GM21360 (cell line): ENCODE data around the gene EEF1A1.
"Not testable (repeated sequence)": the region's sequence is repeated elsewhere in the genome, so short reads cannot be mapped to it uniquely, and the experiment has no call there.

Source experiments
- ATAC-seq: cut with Tn5 transposase; IDR thresholded peaks from one replicate; pipeline ENCODE4 v1.9.1; 2021; ENCODE audit warnings: mild to moderate bottlenecking, moderate library complexity; ENCODE audit not compliant: unreplicated experiment

The EEF1A1 gene

GRCh38 chr6:73520688-73521350 is at the start of gene EEF1A1:
Gene EEF1A1 (minus strand): TSS chr6:73521032. CDS start chr6:73520026, 1,006 bp downstream.
- peak; percentile 59 for ATAC-seq

GRCh38 chr6:73569121-73569520 is 48.3 kb upstream of the EEF1A1 start:
- no peak for ATAC-seq

GRCh38 chr6:73566954-73567591 is 46.2 kb upstream of the EEF1A1 start:
- ATAC-seq = no peak

- ATAC-seq = not testable (repeated sequence)
Observed at GRCh38 chr6:73566486-73566871, 45.6 kb upstream of the EEF1A1 start.

- ATAC-seq = no peak
Observed at GRCh38 chr6:73565767-73566485, 45.1 kb upstream of the EEF1A1 start.

GRCh38 chr6:73564578-73565345 is 43.9 kb upstream of the EEF1A1 start:
- no peak for ATAC-seq

GRCh38 chr6:73562558-73562957 is 41.7 kb upstream of the EEF1A1 start:
- ATAC-seq = no peak

GRCh38 chr6:73560853-73561407 is 40.1 kb upstream of the EEF1A1 start:
- ATAC-seq = peak; percentile 57

GRCh38 chr6:73560182-73560732 is 39.4 kb upstream of the EEF1A1 start:
- ATAC-seq = peak; percentile 53

GRCh38 chr6:73559399-73559794 is 38.6 kb upstream of the EEF1A1 start:
- ATAC-seq = not testable (repeated sequence)

GRCh38 chr6:73558624-73559398 is 38.0 kb upstream of the EEF1A1 start:
- ATAC-seq = peak; percentile 48

GRCh38 chr6:73556836-73557235 is 36.0 kb upstream of the EEF1A1 start:
- ATAC-seq = no peak

GRCh38 chr6:73555380-73555949 is 34.6 kb upstream of the EEF1A1 start:
- not testable (repeated sequence) for ATAC-seq

- ATAC-seq = not testable (repeated sequence)
Observed at GRCh38 chr6:73551115-73551514, 30.3 kb upstream of the EEF1A1 start.

- no peak for ATAC-seq
Observed at GRCh38 chr6:73548458-73549446, 27.9 kb upstream of the EEF1A1 start.

GRCh38 chr6:73547036-73547435 is 26.2 kb upstream of the EEF1A1 start:
- no peak for ATAC-seq

GRCh38 chr6:73542891-73543290 is 22.1 kb upstream of the EEF1A1 start:
- no peak for ATAC-seq

GRCh38 chr6:73542481-73542880 is 21.6 kb upstream of the EEF1A1 start:
- not testable (repeated sequence) for ATAC-seq
